GM19395 (cell line): ENCODE measurements around the gene ASB3.
"Not testable (repeated sequence)": the region's sequence is repeated elsewhere in the genome, so short reads cannot be mapped to it uniquely, and the experiment has no call there.

Source experiments
- ATAC-seq: cut with Tn5 transposase; IDR thresholded peaks from one replicate; pipeline ENCODE4 v1.9.1; 2021; ENCODE audit warnings: mild to moderate bottlenecking, moderate library complexity; ENCODE audit not compliant: unreplicated experiment

Gene ASB3, protein sequence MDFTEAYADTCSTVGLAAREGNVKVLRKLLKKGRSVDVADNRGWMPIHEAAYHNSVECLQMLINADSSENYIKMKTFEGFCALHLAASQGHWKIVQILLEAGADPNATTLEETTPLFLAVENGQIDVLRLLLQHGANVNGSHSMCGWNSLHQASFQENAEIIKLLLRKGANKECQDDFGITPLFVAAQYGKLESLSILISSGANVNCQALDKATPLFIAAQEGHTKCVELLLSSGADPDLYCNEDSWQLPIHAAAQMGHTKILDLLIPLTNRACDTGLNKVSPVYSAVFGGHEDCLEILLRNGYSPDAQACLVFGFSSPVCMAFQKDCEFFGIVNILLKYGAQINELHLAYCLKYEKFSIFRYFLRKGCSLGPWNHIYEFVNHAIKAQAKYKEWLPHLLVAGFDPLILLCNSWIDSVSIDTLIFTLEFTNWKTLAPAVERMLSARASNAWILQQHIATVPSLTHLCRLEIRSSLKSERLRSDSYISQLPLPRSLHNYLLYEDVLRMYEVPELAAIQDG

DNA sequence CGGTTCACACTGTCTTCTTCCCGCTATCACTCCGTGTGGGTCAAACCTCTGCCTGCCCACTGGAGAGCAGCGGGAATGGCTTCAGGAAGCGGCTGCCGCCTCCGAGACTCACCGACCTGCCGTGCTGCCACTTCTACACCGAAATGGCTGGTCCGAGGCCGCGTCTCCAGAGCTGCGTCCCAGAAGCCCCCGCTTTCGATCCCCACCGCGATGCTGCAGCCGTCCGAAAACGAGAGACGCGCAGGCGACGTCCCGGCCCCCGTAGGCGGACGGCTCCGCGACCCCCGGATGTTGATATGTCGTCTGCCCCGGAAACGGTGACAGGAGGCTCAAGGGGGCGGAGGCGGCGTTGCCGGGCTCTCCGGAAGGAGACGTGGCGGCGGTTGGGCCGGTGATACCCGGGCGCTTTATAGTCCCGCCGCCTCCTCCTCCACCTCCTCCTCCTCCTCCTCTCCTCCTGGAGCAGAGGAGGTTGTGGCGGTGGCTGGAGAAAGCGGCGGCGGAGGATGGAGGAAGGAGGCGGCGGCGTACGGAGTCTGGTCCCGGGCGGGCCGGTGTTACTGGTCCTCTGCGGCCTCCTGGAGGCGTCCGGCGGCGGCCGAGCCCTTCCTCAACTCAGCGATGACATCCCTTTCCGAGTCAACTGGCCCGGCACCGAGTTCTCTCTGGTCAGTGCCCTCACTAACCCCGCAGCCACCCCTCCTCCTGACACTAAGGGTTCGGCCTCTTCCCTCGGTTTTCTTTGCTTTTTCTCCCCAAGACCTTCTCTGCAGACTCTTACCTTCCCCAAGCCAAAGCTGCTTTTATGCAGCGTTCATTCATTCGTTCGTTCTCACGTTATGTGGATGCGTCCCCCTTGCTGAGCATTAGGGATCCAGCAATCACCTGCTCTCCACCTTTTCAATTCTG lies at the start of gene ASB3, which contains the start of gene ERLEC1:
Gene ASB3, minus strand, starts transcription at position 249 of the 909 bp plus-strand sequence. CDS start 21,381 bp downstream, outside the sequence.
Gene ERLEC1, plus strand, starts transcription at position 340 of the 909 bp plus-strand sequence. Its CDS starts 167 bp downstream, at position 507.
- peak; percentile 96 for ATAC-seq

DNA sequence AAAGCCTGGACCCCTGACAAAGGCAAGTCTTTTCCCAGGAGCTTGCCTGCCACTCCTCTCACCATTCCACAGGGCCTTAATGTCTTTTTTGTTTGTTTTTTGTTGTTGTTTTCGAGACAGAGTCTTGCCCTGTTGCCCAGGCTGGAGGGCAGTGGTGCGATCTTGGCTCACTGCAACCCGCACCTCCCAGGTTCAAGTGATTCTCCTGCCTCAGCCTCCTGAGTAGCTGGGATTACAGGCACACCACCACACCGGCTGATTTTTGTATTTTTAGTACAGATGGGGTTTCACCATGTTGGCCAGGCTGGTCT lies 43.2 kb upstream of the ASB3 start:
- ATAC-seq: not testable (repeated sequence)

DNA sequence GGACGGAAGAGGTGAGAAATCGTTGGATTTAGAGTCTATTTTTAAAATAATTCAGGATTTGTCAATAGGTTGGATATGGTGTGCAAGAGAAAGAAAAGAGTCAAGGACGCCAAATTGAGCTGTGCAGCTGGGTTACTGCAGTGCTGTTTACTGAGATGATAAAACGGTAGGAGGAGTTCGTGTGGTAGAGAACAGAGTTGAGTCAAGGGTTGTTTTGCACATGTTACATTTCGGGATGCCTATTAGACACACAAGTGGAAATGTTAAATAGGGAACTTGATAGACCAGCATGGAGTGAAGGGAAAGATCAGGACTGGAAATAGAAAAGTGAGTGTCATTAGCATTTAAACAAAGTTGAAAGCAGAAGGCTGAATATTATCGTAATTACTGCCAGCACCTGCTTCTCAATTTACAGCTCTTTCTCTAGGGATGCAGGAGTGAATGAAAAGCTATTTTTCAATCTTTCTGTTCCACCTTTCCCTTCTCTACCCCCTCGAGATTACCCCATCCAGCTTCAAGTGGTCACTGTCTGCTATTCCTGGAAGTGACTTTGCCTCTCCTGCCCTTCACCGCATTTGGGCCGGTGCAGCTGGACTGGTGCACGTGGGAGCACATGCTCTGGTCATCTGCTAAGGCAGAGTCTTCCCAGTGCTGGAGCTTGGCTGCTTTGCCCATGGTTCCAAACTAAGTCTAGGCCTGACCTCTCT lies 42.7 kb upstream of the ASB3 start:
- no peak for ATAC-seq

DNA sequence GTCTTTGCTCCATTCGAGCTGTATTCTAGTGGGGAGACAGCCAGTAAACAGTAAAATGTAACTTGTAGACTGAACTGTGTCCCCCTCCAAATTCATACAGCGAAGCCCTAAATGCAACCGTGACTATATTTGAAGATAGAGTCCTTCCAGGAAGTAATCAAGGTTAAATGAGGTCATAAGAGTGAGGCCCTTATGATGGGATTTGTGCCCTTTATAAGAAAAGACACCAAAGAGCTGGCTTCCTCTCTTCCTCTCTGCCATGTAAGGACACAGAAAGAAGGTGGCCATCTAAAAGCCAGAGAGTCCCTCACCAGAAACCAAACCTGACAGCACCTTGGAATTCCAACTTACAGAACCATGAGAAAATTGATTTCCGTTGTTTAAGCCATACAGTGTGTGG lies 41.6 kb upstream of the ASB3 start:
- ATAC-seq: no peak

DNA sequence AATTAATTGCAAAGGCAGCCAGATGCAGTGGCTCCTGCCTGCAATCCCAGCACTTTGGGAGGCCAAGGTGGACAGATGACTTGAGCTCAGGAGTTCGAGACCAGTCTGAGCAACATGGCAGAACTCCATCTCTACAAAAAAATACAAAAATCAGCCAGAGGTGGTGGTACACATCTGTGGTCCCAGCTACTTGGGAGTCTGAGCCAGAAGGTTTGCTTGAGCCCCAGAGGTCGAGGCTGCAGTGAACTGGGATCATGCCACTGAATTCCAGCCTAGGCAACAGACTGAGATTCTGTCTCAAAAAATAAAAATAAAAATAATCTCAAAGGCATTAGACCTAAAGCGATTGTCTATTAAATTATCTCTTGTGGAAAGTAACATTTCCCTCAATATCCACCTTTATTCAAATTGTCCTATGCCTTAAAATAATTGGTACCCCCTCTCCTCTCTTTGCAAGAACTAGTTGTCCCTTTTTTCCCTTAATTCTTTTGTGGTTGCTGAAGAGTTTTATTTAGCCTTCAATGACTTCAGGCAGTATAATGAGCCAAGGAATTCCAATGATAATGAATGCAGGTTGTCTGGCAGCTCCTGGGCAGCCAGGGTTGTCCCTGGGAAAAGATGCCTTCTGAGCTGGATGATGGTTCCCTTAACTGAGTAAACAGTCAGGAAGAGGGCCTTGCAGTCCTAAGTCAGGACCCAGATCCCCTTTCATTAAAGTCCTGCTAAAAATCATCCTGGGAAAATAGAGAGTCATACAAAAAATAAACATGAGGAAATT lies 40.8 kb upstream of the ASB3 start:
- no peak for ATAC-seq

DNA sequence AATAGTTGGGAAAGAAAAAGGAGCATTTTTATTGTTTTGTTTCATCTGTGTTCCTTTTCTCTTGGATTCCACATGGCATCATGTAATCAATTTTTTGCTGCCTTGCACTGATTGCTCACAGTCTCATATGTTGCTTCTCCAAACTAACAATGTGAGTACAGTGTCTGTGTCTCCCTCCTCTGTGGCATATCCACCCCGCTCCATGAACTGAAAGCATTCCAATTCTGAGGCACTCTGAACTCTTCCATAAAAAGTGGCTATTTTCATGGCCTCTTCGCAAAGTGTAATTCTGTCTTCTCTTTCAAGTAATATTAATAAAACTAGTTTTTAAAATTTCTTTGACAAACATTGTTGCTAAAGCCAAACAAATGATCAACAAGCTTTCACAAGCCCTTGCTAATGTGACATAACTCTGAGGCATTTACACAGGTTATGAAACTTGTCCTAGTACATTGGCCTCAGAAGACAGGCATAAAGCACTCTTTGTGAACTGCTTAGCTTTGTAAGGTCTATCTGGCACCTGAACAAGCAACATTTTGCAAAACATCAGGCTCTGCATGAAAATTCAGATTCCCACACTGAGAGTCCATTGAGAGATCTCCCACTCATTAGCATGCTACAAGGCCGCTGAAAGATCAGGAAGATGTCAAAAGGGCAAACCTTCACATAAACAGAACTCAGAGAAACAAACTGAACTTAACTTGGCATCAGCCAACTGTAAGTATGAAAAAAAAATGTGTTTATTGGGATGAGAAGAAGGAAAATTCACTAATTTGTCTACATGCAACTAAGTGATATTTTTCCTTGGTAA lies 40.0 kb upstream of the ASB3 start:
- no peak for ATAC-seq

DNA sequence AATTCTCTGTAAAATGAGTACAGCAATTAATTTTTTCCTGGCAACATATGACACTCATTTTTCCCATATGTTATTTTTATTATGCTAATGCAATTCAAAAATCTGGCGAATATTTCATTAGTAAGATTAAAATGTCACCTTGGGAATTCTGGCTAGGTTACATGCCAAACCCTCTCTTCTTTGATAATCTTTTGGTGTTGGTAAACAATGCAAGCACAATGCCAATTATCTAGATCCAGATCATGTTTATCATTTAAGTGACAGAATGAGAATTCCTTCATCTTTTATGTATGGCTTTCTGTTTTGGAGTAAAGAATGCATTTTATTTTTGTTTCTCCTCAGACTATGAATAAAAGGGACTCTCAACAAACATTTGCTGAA lies 39.3 kb upstream of the ASB3 start:
- ATAC-seq: no peak

DNA sequence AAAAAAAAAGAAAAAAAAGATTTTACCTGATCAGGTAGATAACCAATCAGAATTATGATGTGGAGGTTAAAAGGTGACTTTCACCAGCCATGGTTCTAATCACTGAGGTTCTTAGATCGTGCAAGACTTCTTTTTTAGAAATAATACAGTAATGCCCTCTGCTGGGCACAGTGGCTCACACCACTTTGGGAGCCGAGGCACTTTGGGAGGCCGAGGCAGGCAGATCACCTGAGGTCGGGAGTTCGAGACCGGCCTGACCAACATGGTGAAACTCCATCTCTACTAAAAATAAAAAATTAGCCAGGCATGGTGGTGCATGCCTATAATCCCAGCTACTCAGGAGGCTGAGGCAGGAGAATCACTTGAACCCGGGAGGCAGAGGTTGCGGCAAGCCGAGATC lies 36.9 kb upstream of the ASB3 start:
- ATAC-seq: not testable (repeated sequence)

DNA sequence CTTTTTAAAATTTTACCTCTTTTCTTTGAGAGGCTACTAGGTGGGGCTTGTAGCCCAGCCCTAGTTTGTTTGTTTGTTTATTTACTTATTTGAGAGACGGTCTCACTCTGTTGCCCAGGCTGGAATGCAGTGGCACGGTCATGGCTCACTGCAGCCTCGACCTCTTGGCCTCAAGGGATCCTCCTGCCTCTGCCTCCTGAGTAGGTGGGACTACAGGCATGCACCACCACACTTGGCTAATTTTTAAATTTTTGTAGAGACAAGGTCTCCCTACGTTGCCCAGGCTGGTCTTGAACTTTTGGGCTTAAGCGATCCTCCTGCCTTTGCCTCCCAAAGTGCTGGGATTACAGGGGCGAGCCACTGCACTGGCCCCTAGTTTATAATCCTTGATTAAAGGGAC lies 35.1 kb upstream of the ASB3 start:
- ATAC-seq: no peak

DNA sequence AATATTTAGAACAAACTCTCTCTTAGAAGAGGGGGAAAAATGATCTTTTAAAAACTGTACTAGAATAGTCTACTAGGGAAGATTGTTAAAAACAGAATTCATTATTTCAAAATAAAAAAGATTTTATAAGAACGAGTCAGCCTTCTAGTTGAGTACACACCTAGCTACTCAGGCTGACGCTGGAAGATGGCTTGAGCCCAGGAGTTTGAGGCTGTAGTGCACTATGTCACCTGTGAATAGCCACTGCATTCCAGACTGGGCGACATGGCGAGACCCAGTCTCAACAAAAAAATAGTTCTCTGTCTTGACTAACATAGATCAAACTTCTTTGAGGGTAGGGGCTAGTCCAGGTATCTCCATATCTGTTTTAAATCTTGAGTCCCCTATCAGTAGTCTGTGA lies 34.0 kb upstream of the ASB3 start:
- no peak for ATAC-seq

DNA sequence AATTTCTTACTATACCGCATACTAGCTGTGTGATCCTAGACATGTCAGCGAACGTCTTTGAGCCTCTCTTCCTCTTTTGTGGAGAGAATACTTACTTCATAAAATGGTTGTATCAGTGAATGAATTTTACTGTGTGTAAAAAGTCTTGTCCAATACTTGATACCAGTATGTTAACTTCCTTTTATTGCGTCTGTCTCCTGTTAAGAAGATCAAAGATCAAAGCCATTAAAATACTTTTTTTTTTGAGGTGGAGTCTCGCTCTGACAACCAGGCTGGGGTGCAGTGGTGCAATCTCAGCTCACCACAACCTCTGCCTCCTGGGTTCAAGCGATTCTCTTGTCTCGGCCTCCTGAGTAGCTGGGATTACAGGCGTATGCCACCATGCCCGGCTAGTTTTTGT lies 33.3 kb upstream of the ASB3 start:
- no peak for ATAC-seq

DNA sequence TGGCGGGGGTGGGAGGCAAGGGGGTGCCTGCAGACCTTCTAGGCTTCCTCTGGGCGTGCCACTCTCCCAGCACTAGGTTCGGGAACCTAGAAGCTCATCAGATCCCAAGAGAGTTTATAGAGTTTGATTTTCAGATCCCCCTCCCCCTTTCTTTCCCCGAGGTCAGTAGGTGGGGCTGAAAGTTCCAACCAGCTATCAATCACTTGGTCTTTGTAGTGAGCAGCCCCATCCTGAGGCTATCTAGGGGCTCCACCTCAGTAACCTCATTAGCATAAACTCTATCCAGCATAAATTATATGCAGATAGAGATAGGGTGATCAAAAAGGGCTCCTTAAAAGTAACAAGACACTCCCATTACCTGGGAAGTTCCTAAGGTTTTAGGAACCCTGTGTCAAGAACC lies 32.9 kb upstream of the ASB3 start:
- ATAC-seq: no peak

DNA sequence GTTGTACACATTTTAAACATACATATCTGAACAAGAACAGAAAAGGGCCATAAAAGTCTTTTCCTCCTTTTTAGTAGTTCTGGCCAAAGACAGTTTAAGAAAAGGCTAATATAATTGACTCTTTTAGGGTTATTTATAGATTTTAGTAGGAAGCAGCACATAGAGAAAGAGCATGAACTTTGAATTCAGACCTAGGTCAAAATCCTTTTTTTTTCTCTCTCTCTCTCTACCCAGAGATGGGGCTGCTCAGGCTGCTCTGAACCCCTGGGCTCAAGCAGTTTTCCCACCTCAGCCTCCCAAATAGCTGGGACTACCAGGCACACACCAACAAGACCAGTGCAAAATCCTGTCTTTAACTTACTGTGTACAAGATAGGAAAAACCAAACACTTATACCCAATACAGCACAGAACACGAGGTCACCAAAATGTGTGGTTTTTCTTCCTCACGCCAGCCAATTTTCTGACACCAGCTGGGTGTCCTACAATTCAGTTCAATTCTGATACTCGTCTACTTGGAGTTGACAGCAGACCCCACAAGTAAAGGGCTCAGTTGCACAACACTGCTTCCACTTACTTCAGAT lies 32.2 kb upstream of the ASB3 start:
- ATAC-seq: no peak

DNA sequence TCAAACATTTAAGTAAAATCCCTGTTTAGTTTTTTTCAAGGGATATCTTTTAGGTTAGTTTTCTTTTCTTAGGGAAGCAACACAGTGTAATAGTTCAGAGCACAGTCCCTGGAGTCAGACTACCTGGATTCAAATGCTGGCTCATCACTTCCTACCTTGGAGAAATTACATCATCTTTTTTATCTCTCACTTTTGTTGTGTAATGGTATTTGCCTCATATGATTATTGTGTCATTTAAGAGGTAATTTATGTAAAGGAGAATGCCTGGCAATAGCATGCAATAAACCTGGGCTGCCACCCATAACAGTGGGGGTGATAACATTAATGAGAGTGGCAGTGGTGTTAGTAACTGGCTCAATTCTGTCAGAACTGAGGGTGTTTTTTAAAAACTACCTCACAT lies 26.4 kb upstream of the ASB3 start:
- ATAC-seq: no peak

DNA sequence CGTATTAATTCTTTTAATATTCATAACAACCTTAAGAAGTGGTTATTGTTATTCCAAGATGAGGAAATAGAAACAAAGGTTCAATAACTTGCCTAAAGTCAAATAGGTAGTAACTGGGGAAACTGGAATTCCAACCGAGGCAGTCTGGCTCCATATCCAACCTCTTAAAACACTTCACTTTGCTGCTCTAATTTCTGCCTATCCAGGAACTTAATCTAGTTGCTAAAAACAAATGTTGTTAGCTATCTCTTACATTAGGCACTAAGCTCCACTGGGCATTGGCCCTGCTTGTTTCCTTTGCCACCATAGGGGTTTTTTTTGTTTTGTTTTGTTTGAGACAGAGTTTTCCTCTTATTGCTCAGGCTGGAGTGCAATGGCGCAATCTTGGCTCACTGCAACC lies 24.8 kb upstream of the ASB3 start:
- no peak for ATAC-seq

DNA sequence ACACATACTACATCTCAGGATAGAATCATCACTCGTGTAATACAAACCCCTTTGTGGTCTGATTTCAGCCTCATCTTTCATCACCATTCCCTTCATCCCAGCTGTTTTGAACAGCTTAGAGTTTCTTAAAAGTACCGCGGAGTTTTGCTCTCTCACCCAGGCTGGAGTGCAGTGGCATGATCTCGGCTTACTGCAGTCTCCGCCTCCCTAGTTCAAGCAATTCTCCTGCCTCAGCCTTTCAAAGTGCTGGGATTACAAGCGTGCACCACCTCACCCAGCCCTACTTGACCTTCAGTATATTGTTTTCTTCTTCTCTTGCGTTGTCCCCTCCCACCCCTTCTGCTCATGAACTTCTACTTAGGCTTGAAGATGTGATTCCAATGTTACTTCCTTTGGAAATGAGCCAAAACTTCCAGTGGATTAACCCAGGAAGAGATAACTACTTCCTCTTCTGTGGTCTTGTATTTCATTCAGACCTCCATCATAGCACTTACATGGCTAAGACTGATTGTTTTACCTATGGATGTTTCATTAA lies 15.9 kb upstream of the ASB3 start:
- ATAC-seq: no peak

DNA sequence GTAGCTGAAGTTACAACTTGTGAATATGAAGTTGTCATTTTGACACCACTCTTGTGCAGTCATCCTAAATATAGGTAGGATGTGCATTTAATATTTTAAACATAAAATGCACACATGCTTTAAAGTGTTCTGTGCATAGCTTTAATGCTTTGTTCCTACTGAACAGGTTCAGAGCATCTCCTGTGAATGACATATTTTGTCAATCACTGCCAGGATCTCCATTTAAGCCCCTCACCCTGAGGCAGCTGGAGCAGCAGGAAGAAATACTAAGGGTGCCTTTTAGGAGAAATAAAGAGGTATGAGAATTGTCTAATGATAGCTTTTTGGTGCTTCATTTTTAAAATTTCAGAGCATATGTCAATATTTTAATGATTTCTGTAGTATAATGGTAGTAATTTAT lies 14.8 kb upstream of the ASB3 start:
- ATAC-seq: no peak

DNA sequence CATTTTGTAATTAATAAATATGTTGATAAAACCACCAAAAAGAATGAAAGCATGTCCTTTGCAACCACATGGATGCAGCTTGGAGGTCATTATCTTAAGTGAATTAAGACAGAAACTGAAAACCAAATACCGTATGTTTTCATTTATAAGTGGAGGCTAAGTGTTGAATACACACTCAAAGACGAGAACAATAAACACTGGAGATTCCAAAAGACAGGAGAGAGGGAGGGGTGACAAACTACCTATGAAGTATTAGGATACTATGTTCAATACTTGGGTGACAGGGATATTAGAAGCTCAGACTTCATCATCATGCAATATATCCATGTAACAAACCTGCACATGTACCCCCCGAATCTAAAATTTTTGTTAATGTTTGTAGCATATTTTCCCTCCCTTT lies 7.1 kb upstream of the ASB3 start:
- ATAC-seq: no peak

DNA sequence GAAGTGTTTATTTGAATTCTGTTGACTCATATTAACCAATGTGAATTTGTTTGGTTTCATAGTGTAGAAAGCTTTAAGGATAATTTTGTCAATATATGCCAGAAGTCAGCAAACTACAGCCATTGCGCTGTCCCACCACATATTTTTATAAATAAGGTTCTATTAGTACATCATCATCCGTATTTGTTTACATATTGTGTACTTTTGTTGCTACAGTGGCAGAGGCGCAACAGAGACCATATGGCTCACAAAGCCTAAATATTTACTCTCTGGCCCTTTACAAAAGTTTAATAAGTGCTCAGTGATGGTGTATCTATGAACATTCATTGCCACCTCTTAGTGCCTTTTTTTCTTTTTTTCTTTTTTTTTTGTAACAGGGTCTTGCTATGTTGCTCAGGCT lies 6.5 kb upstream of the ASB3 start:
- no peak for ATAC-seq
